ENCODE measurements around the gene ASIC4.

The ASIC4 gene

DNA sequence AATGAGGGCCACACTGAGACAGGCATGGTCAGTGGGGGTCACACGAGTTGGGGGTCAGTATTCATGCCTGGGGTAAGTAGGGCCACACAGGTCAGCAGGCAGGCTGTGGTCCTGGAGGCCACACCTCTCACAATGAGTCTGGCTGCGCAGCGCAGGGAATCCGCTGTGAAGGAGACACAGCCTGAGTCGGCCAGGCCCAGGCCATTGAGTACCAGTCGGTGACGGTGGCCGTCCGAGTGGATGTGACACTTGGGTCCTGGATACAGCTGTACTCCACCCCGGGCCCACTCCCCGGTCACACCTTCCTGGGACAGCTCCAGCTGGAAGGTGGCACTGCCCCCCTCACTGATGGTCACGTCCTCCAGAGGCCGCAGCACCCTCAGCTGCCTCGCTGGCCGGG lies 40.1 kb downstream of the ASIC4 start:
- no peak for DNase-seq

DNA sequence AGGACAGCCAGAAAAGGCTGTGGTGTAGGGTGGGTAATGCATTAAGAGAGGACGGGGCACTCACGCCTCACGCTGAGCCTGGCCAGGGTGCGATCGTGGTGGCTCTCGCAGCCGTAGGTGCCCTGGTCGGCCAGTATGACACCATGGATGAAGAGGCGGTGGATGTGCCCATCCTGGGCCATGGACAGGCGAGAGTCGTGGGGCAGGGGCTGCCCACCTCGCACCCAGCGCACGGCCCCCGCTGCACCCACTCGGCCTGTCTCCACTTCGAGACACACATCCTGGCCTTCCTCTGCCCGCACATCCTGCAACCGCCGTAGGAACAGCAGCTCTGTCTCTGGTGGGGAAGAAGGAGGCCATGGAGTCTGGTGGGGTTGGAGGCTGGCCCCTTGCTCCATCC lies 41.7 kb downstream of the ASIC4 start:
- no peak for DNase-seq

DNA sequence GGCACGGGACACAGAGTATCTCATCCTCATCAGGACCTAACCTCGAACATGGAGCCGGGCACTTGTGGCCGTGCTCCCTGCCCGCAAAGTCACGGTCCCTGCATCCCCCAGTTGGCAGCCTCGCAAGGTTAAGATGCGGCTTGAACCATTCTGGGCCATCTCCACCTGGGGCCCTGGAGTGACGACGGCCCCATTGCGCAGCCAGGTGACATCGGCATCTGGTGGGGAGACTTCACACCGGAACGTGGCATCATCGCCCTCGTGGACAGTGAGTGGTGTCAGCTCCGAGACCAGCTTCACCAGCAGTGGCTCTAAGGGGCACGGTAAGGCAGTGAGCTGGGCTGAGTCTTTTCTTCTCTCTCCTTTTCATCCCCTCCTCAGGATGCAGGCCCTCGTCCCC lies 42.1 kb downstream of the ASIC4 start:
- DNase-seq, result no peak

DNA sequence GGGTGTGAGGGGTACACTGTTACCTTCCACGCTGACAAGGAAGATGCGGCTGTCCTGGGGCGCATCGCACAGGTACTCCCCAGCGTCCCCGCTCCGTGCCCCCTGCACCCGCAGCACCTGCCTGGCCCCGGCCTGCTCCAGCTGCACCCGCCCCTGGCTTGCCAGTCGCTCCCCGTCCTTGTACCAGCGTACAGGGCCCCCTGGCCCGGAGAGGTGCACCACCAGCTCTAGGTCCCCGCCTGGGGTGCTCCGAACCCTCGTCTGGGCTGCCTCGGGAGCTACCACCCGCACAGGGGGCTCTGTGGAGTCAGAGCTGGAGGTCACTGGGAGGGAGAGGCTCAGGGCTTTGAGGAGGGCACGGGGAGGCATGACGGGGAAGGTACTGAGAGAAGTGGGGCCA lies 43.0 kb downstream of the ASIC4 start:
- no peak for DNase-seq

DNA sequence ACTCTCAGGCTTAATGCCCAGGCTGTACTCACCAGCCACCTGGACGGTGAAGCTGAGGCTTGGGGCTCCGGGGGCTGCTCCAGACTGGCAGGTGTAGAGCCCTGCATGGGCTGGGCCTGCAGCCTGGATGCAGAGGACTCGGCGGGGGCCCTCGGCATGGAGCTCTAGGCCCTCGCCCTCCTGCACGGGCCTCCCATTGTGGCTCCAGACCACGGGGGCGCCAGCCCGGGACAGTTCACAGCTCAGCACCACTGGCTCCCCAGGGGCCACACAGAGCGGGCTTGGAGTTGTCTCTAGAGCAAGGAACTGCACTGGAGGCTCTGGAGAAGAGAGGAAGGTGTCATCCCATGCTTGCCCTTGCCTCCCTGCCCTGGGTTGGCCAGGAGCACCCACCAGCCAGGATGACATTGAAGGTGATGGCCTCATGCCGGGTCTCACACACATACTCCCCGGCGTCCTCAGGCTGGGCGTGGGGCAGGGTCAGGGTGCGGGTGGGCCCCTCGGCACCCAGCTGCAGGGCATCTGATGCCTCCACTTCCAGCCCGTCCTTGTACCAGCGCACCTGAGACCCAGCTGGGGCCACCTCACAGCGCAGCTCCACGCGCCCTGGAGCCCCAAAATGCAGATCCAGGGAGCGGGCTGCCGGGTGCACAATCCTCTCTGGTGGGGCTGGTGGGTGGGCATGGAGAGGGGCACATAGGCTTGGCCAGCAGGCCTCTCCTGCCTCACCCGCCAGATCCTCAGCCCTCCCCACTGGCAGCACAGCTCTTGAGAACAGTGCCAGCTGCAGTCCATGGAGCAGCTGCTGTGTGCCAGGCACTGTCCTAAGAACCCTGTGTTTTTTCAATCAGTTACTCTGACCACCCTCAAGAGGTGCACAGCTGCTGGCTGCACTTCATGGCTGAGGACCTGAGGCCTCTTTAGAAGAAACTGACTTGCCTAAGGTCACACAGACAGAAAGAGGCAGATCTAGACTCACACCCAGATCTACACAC lies 43.8 kb downstream of the ASIC4 start:
- DNase-seq, result no peak

DNA sequence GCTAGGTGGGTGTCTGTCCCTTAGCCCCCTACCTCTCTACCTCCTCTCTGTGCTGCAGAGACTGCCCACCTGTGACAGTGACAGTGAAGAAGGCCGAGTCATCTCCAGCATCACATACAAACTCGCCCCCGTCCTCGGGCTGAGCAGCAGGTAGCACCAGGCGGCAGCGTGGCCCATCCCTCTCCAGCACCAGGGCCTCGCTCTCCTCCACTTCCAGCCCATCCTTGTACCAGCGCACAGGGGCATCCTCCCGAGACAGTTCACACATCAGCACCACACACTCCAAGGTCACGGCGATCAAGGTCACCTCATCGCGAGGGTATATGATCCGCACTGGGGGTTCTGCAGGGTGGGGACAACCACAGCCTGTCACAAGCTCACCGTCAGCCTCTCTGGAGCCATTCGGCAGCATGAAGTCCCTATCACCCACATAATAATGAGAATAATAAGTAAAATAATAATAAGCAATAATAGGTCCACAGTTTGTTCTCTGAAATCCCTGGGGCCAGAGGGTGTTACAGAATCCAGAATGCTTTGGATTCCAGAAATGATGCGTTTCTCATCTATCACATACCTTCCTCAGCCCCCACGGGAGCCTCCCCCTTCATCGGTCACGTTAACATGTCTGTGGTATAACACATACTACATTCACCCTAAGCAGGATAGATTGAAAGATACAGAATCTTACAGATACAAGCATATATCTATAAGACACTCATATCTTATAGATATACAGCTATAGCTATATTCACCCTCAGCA lies 45.1 kb downstream of the ASIC4 start:
- no peak for DNase-seq

DNA sequence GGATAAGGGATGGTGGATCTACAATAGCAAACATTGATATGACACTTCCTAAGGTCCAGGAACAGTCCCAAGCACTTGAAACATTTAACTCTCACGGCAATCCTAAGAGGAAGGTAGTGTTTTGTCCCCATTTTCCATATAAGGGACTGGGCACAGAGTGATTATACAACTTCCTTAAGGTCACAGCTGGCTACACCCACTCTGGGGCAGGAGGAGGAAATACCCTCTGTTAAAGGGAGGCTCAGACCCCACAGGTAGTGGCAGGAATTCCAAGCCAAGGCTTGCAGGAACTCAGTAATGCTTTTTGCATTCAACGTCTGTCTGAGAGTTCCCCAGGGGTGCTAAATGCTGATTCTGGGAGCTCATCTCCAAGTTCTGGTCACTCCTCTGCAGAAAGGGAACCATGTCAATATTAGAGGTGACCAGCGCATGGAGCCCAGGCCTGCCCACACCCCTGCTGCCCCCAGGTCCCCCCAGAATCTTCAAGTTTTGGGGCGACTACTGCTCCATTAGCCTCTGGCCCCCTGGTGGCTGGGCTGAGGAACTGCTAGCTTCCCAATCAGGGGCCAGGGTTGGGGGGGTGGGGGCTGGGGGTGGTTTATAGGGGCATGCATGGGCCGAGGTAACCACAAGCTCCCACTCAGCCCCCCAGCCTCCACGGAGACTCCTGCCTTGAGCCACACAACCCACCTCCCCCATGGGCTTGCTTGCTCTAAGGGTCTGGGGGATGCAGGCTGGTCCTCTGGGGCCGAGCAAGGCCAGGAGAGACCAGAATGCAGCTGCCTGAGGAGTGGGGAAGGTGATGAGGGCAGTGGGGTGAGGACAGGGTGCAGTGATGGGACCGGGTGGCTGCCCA lies 46.0 kb downstream of the ASIC4 start:
- DNase-seq, result no peak

DNA sequence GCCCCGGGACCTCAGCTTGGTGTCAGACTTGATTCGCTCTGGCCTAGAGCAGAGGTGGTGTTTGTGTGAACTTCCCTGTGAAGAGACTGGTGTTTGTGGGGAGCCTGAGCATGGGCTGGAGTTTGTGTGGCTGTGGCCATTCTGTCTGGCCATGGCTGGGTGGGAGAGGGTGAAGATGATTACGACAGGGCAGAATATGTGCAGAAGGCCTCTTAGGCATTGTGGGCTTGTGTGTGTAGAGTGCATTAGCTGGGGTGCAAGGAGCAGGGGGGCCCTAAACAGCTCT lies 46.6 kb downstream of the ASIC4 start:
- DNase-seq, result no peak

DNA sequence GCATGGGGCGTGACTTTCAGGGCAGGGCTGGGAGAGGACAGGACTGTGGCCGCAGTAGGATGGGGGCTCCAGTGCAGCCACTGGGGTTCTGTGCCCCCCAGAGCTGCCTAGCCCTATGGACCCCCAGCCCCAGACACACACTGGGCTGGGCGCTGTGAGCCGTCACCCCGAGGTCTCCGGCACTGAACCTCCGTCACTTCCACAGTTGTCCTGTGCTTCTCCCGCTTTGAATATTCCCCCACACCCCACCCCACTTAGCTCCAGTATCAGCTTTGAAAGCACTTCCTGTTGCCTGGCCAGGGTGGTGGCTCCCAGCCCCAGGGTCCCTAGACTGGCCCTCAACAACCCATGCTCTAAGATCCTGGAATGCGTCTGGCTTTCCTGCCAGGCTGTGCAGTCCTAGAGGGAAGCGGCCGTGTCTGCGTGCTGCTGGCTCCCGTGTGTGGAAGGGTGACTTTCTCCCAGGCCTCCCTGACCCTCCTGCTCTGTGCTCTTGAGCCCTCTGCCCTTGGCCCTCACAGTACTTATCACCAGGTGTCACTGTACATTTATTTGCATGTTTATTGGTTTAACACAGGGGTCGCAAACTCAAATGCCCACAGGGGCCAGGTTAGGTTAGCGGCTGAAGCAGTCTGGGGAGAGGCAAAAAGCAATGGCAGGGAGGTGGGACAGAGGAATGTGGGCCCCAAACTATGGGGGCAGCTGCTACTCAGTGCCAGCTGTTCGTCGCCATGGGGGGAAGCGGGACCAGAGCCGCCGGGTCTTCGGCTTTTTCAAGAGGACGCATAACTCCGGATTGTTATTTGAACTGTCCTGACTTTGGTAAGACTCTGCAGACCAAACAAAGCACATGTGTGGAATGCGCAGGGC lies 47.1 kb downstream of the ASIC4 start:
- DNase-seq, result no peak

DNA sequence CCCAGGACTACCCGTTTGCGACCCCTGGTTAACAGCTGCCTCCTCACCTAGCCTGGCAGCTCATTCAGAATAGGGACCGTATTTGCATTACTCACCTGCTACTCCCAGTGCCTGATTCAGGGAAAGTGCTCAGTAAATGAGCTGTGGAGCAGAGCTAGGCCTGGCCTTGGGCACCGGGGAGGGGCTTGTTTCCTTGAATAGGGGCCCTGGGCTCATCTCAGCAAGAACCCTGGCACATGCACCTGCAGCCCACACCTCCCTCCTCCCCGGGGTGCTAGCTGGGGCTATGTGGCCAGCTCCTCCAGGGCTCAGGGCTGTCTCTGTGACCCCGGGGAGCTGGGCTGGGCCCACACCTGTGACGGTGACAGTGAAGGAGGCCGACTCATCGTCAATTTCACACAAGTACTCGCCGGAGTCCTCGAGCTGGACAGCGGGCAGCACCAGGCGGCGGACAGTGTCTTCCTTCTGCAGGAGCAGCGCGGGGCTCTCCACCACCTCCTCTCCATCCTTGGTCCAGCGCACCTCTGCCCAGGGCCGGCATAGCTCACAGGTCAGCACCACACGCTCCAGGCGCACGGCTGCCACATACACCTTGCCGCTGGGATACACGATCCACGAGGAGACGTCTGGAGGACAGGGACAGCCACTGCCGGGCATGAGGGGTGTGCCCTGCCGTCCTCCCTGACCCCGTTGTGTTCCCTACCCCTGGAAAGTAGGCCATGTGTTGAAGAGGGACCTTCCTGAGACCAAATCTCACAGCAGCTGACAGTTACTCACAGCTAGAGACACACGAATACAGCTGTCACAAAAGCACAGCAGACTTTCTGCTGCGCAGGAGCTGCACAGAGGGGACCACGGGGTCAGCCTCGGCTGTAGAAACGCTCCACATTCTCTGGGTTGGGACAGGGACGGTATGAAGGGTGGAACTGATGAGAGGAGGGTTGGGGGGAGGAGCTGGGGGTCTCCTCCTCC lies 48.1 kb downstream of the ASIC4 start:
- no peak for DNase-seq

DNA sequence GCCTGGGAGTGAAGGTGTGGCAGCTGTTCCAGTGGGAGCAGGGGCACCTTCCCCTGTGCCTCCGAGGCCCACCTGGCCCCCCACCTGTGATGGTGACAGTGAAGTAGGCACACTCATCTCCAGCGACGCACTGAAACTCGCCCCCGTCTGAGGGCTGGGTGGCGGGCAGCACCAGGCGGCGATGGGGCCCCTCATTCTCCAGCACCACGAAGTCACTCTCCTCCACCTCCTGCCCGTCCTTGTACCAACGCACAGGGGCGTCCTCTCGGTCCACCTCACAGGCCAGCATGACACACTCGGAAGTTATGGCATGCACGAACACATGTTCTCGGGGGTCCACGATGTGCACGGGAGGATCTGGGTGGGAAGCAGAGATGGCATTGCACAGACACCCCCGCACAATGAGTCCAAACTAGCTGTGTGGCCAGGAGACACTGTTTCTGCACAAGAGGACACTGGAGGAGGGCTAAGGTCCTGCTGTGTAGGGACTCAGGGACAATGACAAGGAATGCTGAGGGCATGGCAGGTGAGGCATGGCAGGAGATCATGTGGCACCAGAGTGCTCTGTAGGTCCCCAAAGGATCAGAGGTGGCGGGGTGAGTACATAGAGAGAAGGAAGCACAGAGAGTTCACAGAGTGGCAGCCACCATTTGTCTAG lies 49.1 kb downstream of the ASIC4 start:
- DNase-seq, result no peak

DNA sequence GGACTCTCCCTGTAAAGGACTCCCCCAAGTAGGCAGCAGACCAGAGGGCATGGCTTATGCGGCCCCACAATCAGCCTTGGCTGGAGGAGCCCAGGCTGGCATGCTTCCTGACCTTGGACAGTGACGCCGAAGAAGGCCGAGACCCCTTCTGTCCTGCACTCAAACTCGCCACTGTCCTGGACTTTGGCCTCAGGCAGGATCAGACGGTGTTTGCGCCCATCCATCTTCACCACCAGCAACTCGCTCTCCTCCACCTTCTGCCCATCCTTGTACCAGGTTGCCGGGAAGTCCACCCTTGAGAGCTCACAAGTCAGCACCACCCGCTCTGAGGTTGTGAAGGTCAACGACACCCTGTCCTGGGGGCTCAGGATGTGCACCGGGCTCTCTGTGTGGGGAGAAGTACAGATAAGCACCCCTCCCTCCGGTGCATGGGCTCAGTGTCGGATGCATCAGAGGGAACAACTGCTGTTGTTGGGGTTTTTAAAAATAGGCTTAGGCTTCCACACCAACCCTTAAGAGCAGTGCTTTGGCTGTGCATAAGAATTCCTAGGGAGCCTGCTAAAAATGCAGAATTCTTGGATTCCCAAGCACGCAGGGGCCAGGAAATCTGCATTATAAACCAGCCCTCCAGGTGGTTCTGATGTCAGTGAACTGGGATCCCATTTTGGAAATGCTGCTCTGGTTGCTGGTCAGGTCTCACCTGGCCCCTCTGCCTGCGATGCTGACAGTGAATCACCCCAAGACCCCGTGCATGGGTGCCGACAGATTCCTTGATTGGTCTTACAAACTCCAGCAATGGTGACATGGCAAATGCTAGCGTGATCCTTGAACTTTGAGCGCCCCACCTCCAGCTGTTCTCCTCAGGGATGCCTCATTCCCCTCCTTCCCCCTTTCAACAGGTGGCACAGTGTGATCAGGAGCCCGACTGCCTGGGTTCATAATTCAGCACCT lies 51.1 kb downstream of the ASIC4 start:
- DNase-seq, result no peak

DNA sequence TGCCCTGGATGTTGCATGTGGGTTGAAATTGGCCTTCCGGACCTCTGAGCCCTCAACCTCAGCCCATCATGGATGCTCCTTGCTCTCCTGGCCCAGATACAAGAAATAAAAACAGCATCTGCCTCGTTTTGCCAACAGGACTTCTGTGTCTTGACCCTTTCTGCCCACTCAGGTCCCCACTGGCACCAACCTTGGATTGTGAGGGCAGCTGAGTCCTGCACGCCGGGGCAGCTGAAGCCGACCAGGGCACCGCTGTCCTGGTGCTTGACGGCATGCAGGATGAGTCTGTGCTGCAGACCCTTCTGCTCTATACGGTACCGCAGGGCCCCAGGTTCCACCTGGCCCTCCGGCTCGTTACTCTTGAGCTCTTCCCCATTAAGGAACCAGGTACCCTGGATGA lies 52.4 kb downstream of the ASIC4 start:
- DNase-seq, result no peak

DNA sequence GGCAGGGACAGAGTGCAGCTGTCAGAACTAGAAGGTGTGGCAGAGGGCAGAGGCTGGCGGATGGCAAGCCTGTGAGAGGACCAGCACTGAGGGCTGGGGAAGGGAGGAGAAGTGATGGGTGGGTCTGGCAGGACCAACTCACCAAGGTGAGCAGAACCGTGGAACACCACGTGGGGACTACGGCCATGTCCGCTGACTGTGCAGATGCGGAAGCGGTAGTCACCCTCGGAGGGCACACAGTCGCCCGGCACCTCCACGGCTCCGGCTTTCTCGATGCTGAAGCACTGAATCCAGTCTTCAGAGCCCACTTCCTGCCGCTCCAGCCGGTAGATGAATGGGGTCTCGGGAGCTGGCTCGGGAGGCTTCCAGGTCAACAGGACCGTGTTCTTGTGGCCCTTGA lies 52.8 kb downstream of the ASIC4 start:
- no peak for DNase-seq

DNA sequence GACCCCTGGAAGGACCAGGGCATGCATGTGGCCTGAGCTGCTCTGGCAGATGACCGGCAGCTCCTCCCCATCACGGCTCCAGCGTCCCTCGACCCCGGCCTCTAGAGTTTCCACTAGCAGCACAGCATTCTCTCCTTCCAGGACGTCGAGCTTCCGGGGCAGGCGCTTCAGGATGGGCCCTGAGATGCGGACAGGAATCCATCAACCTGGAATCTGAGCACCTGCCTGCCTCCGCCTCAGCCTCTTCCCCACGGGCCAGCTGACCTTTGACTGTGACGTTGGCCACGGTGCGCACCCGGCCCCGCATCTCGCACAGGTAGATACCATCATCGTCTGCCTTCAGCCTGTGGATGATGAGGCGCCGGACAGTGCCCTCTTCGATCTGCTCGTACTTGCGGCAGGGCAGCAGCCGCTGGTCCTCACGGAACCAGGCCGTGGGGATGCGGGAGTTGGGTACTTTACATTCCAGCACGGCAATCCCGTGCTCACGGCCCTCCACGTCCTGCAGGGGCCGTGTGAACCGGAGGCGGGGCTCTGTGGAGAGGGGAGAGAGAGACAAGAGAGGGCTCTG lies 53.6 kb downstream of the ASIC4 start:
- no peak for DNase-seq

DNA sequence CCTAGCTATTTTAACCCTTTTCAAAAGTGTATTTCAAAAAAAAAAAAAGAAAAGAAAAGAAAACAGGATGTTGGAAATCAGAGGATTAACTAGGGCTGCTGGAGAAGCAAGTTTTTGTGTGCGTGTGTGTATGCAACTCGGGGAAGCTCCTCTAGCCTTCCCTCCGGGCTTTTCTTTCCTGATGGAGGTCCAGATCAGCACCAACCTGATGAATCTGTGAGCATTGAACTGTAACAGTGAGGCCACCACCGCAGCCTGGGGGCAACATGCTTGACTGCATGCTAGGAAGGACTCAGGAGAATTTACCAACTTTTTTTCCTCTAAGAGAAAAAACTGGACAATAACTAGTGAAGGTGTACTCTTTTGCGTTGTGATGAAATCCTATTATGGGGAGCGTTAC lies 54.8 kb downstream of the ASIC4 start:
- no peak for DNase-seq

DNA sequence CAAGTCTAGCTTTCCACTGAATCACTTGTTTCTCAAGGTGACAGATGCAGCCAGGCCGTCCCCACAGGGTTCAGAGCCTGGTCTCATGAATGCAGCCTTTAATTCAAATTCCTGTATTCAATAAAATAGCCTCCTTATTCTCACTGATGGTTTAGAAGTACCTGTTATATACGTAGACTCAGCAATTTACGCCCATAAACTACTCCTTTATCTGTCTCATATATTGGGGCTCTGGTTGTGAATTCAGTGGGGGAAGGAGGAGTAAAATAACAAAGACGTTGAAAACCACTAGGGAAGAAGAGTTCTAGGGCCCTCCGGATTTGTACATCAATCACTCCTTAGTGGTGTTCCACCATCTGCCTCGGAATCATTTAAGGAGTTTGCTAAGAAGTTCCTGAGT lies 55.4 kb downstream of the ASIC4 start:
- no peak for DNase-seq

DNA sequence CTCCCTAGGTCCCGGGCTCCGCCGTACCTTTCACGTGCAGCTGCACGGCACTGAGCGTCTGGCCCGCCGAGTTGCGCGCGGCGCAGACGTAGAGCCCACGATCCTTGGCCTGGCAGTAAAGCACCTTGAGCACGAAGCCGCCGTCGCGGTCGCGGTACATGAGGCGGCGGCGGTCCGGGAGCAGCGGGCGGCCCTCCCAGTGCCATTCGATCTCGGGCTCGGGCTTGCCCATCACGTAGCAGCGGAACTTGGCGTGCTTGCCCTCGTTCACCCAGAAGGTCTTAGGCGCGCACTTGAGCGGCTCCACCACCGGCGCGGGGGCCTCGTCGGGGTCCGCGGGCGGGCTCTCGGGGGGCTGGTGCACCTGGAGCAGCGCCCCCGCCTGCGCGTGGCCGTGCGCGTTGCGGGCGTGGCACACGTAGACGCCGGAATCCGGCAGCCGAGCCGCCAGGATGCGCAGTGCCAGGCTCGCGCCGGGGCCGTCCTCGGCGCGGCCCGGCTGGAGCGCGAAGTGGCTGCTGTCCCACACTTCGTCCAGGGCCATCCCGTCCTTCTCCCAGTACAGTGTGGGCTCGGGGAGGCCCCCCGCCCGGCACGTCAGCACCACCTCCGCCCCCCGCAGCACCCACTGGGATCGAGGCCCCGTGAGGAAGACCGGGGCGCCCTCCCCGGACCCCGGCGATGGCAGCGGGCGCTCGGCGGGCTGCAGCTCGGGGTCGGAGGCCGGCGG lies 56.1 kb downstream of the ASIC4 start:
- no peak for DNase-seq
